Germinal center (tissue), 1 donor: ENCODE results near the gene RTL3.
"Not testable (repeated sequence)": the region's sequence is repeated elsewhere in the genome, so short reads cannot be mapped to it uniquely, and the experiment has no call there.

ENCODE experiments used
- DNase-seq: peaks from one replicate; pipeline ENCODE4 v3.0.0; 2012; ENCODE audit warnings: mixed read lengths, low spot score

RTL3 gene

GRCh38 chrX:78658845-78659744 is at the start of gene RTL3:
RTL3 (minus strand) TSS chrX:78659328; CDS start chrX:78658420, 908 bp downstream.
- no peak for DNase-seq

GRCh38 chrX:78708816-78709215 is 49.7 kb upstream of the RTL3 start:
- DNase-seq, result no peak

- no peak for DNase-seq
Measured at GRCh38 chrX:78708262-78708661, 49.1 kb upstream of the RTL3 start.

- no peak for DNase-seq
Measured at GRCh38 chrX:78706071-78706470, 46.9 kb upstream of the RTL3 start.

- no peak for DNase-seq
Measured at GRCh38 chrX:78693536-78693935, 34.4 kb upstream of the RTL3 start.

- DNase-seq, result no peak
Measured at GRCh38 chrX:78693012-78693411, 33.9 kb upstream of the RTL3 start.

- DNase-seq, result no peak
Measured at GRCh38 chrX:78687586-78687985, 28.5 kb upstream of the RTL3 start.

DNA sequence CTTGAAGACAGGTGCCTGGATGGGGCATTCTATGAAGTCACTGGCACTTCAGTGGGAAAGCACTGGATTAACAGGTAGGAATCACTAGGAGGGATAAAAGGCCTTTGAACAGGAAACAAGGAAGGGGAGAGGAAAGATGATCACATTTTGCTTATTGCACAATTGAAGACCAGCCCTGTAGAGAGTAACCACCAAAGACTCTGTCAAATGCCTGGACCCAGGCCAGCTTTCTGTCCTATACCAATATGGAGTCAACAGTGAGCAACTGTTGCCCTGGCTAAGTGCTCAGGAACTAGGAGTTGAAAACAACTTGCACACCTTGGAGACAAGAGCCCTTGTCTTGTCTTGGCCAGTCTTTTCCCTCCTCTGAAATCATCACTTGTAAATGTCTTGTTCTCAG is 14.1 kb upstream of the RTL3 start:
- no peak for DNase-seq

DNA sequence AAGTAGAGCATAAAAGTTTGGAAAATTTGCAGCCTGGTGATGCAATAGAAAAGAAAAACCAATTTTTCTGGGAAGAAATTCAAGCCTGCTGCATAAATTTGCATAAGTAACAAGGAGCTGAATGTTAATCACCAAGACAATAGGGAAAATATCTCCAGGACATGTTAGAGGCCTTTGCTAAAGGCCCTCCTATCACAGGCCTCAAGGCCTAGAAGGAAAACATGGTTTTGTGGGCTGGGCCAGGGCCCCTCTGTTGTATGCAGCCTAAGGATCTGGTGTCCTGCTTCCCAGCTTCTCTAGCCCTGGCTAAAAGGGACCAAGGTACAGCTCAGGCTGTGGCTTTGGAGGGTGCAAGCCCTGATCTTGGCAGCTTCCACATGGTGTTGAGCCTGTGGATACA is 6.2 kb upstream of the RTL3 start:
- DNase-seq, result no peak

- no peak for DNase-seq
Measured at GRCh38 chrX:78661836-78662235, 2.7 kb upstream of the RTL3 start.

DNA sequence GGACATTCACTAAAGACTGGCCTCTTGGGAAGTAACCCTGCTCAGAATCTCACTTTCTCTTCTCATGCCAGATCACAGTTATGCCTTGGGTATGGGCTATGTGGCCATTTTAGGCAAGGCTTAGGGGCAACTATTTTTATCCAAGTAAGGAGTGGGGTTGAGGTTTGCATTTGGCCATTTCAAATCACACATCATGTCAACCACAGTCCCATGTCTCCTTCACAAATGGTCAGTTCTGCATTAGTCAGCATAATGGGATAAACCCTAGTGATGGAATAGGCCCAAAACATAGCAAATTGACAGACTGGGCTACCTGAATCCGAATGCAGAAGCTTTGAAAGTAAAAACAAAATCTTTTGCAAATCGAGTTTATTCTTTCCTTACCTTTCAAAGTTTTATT is 827 bp upstream of the RTL3 start:
- no peak for DNase-seq

DNA sequence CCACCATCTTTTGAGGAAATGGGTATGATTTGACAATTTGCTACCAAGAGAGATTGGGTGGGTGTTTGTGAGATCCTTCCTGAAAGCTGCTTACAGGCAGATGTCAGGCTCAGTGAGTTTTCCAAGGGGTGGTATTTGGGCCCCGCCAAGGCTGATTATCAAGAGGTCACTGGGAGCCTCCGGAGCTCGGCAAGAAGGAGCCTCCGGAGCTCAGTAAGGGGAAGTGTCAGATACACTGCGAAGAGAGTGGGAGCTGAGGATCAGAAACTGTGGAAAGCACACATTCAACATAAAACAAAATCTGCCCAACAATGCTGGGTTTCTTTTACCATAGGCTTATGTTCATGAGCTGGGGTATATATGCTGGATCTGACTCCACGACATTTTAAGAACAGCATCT is 714 bp downstream of the RTL3 start:
- DNase-seq, result no peak

DNA sequence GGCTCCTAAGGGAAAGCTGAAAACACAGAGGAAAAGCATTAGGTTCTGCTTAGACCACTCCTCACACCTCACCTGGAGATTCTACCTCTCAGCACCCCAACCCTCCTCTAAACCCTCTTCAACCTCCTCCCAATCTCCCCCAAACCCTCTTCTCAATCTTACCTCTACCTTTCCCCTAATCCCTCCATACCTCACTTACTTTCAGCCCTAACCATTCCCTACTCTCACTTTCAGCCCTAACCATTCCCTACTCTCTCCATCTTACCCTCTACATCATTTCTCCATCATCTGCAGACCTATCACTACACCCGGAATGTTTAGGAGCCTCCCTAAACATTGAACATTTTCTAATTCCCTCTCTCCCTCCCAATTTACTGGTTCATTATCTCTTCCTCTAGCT is 3.5 kb downstream of the RTL3 start:
- no peak for DNase-seq

DNA sequence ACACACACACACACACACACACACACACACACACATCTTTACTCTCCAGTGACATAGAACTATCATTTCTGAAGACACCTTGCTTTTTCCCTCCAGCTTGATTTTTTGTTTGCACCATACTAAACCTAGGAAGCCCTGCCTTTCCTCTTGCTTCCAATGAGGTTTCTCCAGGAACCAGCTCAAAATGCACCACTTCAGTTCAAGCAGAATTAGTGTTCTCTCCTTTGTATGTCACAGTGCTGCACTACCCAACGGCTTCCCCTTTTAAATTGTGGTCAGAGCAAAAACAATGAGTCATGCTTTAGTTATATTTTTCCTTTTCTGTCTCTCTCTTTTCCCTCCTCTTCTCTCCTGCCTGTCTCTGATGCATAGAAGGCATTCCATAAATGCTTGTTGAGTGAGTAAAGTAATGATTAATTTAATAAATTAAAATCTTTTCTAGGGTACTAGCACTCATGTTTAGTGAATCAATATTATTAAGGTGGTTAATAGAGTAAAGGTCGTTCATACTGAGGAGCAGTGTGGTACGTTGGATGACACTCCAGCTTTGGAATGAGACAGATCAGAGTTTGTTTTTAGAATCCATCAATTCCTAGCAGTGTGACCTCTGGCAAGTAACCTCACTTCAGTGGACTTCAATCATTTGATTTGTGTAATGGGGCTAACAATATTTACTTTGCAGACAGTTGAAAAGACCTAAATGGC is 5.9 kb downstream of the RTL3 start:
- DNase-seq, result no peak

GRCh38 chrX:78650906-78651437 is 8.2 kb downstream of the RTL3 start:
- DNase-seq, result no peak

DNA sequence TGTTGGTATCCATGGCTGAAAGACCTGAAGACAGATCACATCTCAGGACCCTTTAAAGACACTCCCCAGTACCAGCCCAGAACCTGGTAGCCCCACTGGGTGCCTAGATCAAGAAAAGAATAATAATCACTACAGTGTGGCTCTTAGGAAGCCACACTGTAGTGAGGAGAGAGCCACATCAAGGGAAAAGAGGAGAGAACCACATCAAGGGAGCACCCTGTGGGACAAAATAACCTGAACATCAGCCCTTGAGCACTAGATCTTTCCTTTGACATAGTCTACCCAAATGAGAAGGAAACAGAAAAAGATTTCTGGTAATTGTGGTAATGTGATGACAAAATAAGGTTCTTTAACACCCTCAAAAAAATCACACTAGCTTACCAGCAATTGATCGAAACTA is 15.3 kb downstream of the RTL3 start:
- no peak for DNase-seq

DNA sequence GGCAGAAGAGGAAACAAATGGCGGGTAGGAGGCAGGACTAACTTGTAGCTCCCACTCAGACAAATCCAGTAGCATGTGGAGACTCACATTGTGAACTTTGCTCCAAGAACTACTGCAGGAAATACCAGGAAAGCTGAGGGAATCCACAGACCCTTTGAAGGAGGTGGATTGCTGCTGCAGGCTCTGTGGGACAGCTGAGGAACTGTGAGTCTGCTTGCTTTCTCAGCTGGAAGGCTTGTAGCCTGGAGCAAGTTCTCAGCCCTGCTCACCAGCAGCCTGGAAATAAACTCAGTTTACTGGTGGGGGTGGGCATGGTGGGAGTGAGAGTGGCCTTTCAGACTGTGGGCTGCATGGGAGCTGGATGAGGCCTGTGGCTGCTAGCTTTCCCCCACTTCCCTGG is 16.0 kb downstream of the RTL3 start:
- no peak for DNase-seq

DNA sequence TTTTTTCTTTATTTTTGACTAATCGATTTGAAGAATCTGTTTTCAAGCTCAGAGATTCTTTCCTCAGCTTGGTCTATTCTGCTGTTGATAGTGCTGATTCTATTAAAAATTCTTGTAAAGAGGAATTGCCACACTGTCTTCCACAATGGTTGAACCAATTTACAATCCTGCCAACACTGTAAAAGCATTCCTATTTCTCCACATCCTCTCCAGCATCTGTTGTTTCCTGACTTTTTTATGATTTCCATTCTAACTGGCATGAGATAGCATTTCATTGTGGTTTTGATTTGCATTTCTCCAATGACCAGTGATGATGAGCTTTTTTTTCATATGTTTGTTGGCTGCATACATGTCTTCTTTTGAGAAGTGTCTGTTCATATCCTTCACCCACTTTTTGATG is 23.0 kb downstream of the RTL3 start:
- not testable (repeated sequence) for DNase-seq

DNA sequence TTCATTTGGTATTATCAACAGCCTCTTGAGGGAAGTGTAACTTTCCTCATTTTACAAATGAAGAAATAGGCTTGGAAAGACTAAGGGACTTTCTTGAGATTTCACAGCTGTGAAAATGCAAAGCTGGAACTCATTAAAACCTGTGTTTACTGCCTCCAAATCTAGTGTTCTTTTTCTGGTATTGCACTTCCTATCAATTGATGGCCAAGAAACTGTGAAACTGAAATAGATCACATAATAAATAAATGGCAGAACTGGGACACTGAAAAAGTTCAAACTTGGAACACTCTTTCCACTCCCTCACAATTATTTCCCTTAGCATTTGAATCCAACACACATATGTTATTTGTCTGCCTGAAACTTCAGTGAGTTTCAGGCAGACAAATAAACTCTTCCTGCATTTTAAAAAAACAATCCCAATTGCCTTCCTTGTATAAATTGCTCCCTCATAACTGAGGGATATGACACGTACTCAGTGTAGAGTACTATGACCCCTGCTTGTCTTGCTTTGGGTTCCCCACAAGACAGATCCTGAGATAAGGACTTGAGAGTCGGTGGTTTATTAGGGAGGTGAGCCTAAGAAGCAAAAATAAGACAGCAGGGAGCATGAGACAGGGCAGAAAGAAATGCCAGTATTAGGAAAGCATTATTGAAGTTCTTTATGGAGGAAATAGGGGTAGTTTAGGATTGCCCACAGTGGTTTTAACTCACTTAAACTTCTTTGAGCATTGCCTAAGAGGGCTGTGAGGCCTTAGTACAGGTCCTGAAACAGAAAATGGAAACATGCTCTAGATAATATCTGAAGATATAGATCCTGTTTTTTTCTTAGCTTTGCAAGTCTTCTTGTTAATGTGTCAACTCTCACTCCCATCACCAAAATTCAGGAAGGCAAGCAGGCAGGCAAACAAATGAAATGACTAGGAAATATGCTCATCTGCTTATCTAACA is 33.9 kb downstream of the RTL3 start:
- no peak for DNase-seq

DNA sequence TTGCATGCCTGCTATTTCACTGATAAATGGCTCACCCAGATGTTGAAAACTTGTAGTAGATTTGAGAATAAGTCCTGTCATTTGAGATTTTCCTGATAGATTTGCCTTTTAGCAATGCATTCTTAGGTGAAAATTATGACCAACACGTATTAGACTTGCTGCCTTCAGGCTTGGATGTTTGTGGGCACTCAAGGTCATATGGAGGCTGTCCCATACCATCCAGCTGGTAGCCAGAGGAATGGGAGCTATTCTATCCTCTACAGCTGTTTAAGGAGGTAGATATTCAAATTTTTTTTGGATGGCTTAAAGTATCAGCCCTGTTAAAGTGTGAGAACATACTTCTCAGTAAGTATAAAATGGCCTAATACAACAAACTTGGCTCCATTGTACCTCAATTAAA is 34.7 kb downstream of the RTL3 start:
- DNase-seq, result no peak

- no peak for DNase-seq
Measured at GRCh38 chrX:78622831-78623230, 36.3 kb downstream of the RTL3 start.

- no peak for DNase-seq
Measured at GRCh38 chrX:78619834-78620233, 39.3 kb downstream of the RTL3 start.
